Measurements from ENCODE around the gene TTC1.
A peak's percentile ranks its signal among the peaks of the same experiment; 100 is the strongest.

The TTC1 gene

GRCh38 chr5:160082614-160083500 lies 73.9 kb downstream of the TTC1 start:
- ATAC-seq = no peak
- H3K27ac Mint-ChIP-seq = no peak overlapping the region
- H3K9me3 Mint-ChIP-seq = no peaks in the 10 kb centered on the region
- no peaks in the 10 kb centered on the region for H3K27me3 Mint-ChIP-seq
- no peak overlapping the region for H3K4me3 Mint-ChIP-seq
- H3K4me1 Mint-ChIP-seq = no peaks in the 10 kb centered on the region
- H3K36me3 Mint-ChIP-seq = peaks cover 16% of the 10 kb centered on the region

- no peaks in the 10 kb centered on the region for H3K9me3 Mint-ChIP-seq
- peaks cover 13% of the 10 kb centered on the region for H3K36me3 Mint-ChIP-seq
- H3K27ac Mint-ChIP-seq = no peak overlapping the region
- H3K27me3 Mint-ChIP-seq = no peaks in the 10 kb centered on the region
- no peaks in the 10 kb centered on the region for H3K4me1 Mint-ChIP-seq
- no peak overlapping the region for H3K4me3 Mint-ChIP-seq
- ATAC-seq = no peak
These were observed 74.6 kb downstream of the TTC1 start for GRCh38 chr5:160083501-160083900.

- Mint-ChIP-seq H3K36me3 (peaks cover 7% of the 10 kb centered on the region), H3K4me3 (no peak overlapping the region), H3K27me3 (no peaks in the 10 kb centered on the region), H3K4me1 (no peaks in the 10 kb centered on the region), H3K27ac (no peak overlapping the region), H3K9me3 (no peaks in the 10 kb centered on the region)
- no peak for ATAC-seq
These were observed 75.2 kb downstream of the TTC1 start for GRCh38 chr5:160084144-160084543.

GRCh38 chr5:160087199-160087598 lies 78.3 kb downstream of the TTC1 start:
- peaks cover 3% of the 10 kb centered on the region for H3K36me3 Mint-ChIP-seq
- H3K27ac Mint-ChIP-seq = no peak overlapping the region
- H3K27me3 Mint-ChIP-seq = no peaks in the 10 kb centered on the region
- H3K4me1 Mint-ChIP-seq = no peaks in the 10 kb centered on the region
- ATAC-seq = no peak
- H3K4me3 Mint-ChIP-seq = no peak overlapping the region
- no peaks in the 10 kb centered on the region for H3K9me3 Mint-ChIP-seq

- peaks cover 19% of the 10 kb centered on the region for H3K36me3 Mint-ChIP-seq
- ATAC-seq = no peak
- peaks cover 7% of the 10 kb centered on the region for H3K4me1 Mint-ChIP-seq
- H3K27me3 Mint-ChIP-seq = no peaks in the 10 kb centered on the region
- H3K27ac Mint-ChIP-seq = no peak overlapping the region
- no peaks in the 10 kb centered on the region for H3K9me3 Mint-ChIP-seq
- H3K4me3 Mint-ChIP-seq = no peak overlapping the region
These were observed 79.9 kb downstream of the TTC1 start for GRCh38 chr5:160088805-160089204.

- ATAC-seq = no peak
- Mint-ChIP-seq H3K9me3 (no peaks in the 10 kb centered on the region), H3K36me3 (peaks cover 26% of the 10 kb centered on the region), H3K27ac (no peak overlapping the region), H3K4me1 (peaks cover 13% of the 10 kb centered on the region), H3K27me3 (no peaks in the 10 kb centered on the region), H3K4me3 (no peak overlapping the region)
These were observed 80.6 kb downstream of the TTC1 start for GRCh38 chr5:160089531-160089930.

- no peak overlapping the region for H3K4me3 Mint-ChIP-seq
- H3K27ac Mint-ChIP-seq = no peak overlapping the region
- H3K27me3 Mint-ChIP-seq = no peaks in the 10 kb centered on the region
- no peaks in the 10 kb centered on the region for H3K9me3 Mint-ChIP-seq
- ATAC-seq = no peak
- H3K4me1 Mint-ChIP-seq = peaks cover 13% of the 10 kb centered on the region
- peaks cover 28% of the 10 kb centered on the region for H3K36me3 Mint-ChIP-seq
These were observed 81.1 kb downstream of the TTC1 start for GRCh38 chr5:160090059-160090458.

- Mint-ChIP-seq H3K36me3 (peaks cover 28% of the 10 kb centered on the region), H3K9me3 (no peaks in the 10 kb centered on the region), H3K4me3 (no peak overlapping the region), H3K27ac (no peak overlapping the region), H3K4me1 (peaks cover 13% of the 10 kb centered on the region), H3K27me3 (no peaks in the 10 kb centered on the region)
- ATAC-seq = no peak
These were observed 83.6 kb downstream of the TTC1 start for GRCh38 chr5:160092514-160092913.

GRCh38 chr5:160092960-160093707 lies 84.2 kb downstream of the TTC1 start:
- no peak overlapping the region for H3K4me3 Mint-ChIP-seq

GRCh38 chr5:160096178-160096577 lies 87.2 kb downstream of the TTC1 start:
- no peak overlapping the region for H3K4me3 Mint-ChIP-seq
- no peak overlapping the region for H3K27ac Mint-ChIP-seq
- H3K36me3 Mint-ChIP-seq = peaks cover 40% of the 10 kb centered on the region
- ATAC-seq = no peak
- H3K4me1 Mint-ChIP-seq = peaks cover 23% of the 10 kb centered on the region
- no peaks in the 10 kb centered on the region for H3K27me3 Mint-ChIP-seq
- no peaks in the 10 kb centered on the region for H3K9me3 Mint-ChIP-seq

More at GRCh38 chr5:160092960-160093707, 84.2 kb downstream of the TTC1 start:
- H3K27me3 Mint-ChIP-seq = no peaks in the 10 kb centered on the region
- no peaks in the 10 kb centered on the region for H3K9me3 Mint-ChIP-seq
- H3K4me1 Mint-ChIP-seq = peaks cover 17% of the 10 kb centered on the region
- H3K27ac Mint-ChIP-seq = no peak overlapping the region
- no peak for ATAC-seq
- peaks cover 28% of the 10 kb centered on the region for H3K36me3 Mint-ChIP-seq

GRCh38 chr5:160097991-160098390 lies 89.1 kb downstream of the TTC1 start:
- no peak for ATAC-seq
- H3K4me1 Mint-ChIP-seq = peaks cover 23% of the 10 kb centered on the region
- H3K27me3 Mint-ChIP-seq = no peaks in the 10 kb centered on the region

GRCh38 chr5:160105686-160106360 lies 96.9 kb downstream of the TTC1 start:
- Mint-ChIP-seq H3K27me3 (no peaks in the 10 kb centered on the region), H3K4me1 (peaks cover 35% of the 10 kb centered on the region), H3K4me3 (no peak overlapping the region), H3K36me3 (peaks cover 24% of the 10 kb centered on the region), H3K27ac (no peak overlapping the region), H3K9me3 (no peaks in the 10 kb centered on the region)
- peak; percentile 76 for ATAC-seq

More at GRCh38 chr5:160097991-160098390, 89.1 kb downstream of the TTC1 start:
- H3K4me3 Mint-ChIP-seq = no peak overlapping the region
- no peak overlapping the region for H3K27ac Mint-ChIP-seq
- H3K36me3 Mint-ChIP-seq = peaks cover 31% of the 10 kb centered on the region
- H3K9me3 Mint-ChIP-seq = no peaks in the 10 kb centered on the region

GRCh38 chr5:160108124-160108523 lies 99.2 kb downstream of the TTC1 start:
- no peaks in the 10 kb centered on the region for H3K9me3 Mint-ChIP-seq
- no peaks in the 10 kb centered on the region for H3K27me3 Mint-ChIP-seq
- H3K27ac Mint-ChIP-seq = no peak overlapping the region
- peaks cover 27% of the 10 kb centered on the region for H3K36me3 Mint-ChIP-seq
- H3K4me3 Mint-ChIP-seq = no peak overlapping the region
- H3K4me1 Mint-ChIP-seq = peaks cover 35% of the 10 kb centered on the region
- no peak for ATAC-seq
